ENCODE results near the gene RSPH1.

Gene RSPH1

DNA sequence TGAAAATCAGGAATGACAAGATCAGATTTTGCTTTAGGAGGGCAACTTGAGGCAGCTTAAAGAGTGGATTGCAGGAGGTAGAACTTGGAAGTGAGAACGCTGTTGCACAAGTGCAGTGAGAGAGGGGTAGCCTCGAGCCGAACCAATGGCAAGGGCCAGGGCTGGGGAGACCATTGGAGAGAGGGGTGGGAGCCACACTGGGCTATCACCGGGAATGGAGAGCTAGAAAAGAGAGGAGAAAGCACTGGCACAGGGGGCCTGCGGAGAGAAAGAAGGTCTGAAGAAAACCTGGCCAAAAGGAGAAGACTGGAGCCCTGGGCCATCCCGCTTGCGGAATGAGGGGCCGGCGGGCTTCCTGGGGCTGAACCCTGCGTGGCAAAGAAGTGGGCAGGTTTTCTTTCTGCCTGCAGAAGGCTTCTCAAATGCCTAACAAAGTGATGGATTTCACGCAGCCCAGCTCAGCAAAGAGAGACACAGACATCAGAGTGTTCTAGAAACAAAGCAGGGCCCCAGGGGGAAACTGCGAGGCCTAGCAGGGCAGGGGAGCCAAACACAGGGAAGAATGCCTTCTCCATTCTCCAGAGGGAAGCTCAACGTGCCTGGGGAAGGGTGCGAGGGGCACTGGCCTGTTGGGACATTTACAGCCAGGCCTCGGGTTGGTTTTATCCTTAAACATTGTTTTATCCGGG is 16.5 kb upstream of the RSPH1 start:
- no peak for DNase-seq

GRCh38 chr21:42509244-42509643 is 13.2 kb upstream of the RSPH1 start:
- no peak for DNase-seq

DNA sequence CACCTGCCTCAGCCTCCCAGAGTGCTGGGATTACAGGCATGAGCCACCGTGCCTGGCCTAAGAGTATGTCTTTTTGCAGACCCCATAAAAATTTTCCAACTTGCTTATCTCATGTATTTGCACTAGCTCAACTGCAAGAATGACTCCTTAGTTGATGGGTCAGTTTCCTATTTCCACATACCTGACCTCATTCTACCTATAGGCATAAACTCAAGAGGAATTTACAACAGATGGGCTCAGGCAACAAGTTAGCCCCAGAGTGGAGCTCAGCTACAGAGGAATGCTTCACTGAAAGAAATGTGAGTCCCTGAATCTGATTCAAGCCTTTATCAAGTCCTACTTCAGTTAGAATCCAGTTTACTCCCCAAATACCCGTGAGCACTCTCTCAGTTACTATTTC is 12.3 kb upstream of the RSPH1 start:
- no peak for DNase-seq

GRCh38 chr21:42507418-42507817 is 11.4 kb upstream of the RSPH1 start:
- no peak for DNase-seq

DNA sequence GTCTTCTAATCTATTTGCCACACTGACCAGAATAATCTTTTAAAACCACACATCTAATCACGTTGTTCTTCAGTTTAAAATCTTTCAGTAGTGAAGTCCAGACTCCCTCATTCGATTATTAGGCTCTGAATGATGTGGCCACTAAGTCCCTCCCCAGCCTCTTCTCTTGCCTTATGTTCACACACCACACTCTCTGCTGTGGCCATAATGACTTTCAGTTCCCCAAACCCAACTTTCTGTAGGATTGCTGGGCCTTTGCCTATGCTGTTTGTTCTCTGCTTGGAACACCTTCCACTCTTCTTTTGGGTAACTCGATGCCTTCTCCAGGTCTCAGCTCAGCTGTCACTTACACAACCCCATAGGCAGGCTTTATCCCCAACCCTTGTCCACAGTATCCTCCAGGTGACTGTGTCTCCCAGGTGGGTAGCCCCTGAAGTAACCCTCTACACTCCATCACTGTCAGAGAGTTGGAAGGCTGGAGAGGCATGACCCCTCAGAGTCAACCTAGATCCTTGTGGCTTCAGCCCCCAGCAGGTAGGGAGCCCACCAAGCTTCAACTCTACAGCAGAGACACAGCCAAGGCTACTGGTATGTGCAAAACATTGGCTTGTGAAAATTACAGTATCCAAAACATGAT is 9.2 kb upstream of the RSPH1 start:
- DNase-seq: no peak

DNA sequence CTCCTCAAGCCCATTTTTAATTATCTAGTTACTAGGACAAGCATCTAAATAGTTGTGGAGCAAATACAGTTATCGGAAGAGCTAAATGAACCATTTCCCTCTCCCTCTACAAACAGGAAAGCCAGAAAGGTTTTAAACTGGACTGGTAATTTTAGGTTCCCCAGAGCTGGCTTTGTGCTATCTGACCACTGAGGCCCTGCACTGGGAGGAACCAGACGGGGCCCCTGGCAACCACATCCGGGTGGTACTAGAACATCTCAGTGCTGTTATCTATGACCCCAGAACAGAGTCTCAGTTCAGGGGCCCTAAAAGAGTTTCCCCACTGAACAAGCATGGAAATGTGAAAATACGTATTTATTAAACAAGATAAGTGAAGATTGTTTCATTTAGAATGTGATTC is 7.7 kb upstream of the RSPH1 start:
- DNase-seq: no peak

GRCh38 chr21:42500736-42501135 is 4.7 kb upstream of the RSPH1 start:
- no peak for DNase-seq

DNA sequence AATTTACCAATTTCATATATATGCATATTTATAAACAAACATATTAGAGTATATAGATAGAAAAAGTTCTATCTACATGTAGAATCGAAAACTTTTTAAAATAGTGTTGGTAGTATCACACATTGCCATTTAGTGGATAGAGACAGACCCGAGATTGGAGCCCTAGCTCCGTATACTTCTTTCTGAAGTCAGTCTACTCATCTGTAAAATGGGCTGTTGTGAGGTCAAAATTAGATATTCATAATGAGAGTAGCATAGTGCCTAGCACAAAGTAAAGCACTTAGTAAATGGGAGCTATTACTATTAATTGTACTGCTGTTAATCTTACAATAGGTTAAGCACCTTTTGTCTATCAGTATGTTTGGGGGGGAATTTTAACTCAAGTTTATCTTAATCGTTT is 4.2 kb upstream of the RSPH1 start:
- DNase-seq: no peak

GRCh38 chr21:42499444-42500112 is 3.6 kb upstream of the RSPH1 start:
- DNase-seq: no peak

DNA sequence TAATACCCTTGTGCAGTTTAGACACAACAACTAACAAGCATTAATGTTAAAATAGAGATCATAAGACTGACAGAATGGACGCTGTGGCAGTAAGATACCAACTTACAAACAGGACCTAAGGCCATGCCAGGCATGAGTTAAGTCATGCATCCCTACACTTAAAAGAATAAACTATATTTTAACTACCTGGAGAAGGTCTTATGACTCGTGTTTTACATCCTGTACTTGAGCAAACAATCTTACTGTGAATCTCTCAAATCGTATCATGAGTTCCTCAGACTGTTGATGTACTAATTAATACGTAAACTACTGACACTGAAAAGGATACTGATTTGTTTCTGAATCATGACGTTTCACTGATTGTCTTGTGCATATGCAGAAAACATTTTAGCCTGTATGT is 2.0 kb upstream of the RSPH1 start:
- no peak for DNase-seq

DNA sequence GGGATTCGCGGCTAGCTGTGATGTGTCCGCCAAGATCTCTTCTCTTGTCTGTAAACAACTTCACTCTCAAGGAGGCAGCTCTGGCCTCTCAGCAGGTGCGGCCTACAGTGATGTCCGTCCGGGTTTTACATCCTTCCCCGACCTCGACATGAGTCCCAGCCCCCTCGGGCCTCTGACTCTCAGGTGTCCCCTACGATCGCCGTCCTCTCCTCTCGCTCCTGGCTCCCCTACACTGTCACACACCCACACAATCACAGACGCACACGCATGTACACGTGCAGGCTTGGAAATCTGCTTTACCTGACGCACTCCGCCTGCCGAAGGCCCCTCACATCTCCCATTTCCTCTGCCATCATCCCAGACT is 797 bp upstream of the RSPH1 start:
- no peak for DNase-seq

GRCh38 chr21:42495765-42496119 is 282 bp downstream of the RSPH1 start:
- DNase-seq: no peak

DNA sequence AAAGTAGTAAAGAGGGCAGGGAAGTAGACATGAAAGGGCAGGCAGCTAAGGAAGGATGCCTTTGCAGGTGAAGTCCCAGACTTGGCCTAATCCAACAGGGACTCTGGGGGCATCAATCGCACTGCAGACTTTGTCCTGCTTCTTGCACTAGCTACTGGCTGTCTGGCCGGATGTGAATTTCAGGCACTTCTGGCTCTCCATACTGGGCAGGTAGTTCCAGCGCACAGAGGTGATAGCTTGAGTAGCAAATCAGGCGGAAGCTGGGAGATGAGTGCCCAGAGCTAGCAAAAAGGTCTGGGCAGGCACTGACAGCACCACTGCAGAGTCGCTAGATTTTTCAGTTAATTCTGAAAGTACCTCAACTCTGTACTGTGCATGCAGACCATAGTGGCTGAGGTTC is 997 bp downstream of the RSPH1 start:
- DNase-seq: no peak

DNA sequence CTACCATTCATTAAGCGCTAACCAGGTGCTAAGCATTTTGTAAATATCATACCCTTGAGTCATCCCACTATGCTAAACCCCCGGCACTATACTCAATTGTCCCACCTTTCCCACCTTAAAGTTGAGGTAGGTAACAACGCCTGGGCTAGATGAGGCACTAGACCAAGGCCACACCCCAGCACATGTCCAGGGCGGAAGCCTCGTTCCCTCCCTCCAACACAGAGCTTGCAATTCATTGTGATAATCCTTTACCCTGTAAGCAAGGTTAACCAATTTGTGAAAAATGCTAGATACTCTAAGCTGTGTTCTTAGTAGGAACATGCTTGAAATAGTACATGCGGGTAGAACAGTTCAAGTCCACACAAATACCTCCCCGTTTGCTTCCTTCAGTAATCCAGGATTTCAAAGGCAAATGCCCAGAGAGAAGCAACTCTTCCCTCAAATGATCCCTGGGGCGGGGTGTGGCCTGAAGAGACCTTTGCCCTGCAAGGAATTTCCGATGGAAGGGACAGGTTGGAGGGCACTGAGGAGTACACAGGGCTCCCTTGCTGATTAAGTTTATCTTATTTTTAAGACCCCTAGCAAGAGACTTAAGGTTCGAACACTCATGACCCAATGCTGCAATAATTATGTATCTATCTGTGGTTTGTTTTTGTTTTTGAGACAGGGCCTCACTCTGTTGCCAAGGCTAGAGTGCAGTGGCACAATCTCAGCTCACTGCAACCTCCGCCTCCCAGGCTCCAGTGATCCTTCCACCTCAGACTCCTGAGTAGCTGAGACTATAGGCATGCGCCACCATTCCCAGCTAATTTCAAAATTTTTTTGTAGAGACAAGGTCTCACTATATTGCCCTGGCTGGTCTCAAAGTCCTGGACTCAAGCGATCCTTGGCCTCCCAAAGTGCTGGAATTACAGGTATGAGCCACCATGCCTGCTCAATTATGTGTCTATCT is 2.6 kb downstream of the RSPH1 start:
- no peak for DNase-seq

GRCh38 chr21:42492201-42492600 is 3.8 kb downstream of the RSPH1 start:
- no peak for DNase-seq

DNA sequence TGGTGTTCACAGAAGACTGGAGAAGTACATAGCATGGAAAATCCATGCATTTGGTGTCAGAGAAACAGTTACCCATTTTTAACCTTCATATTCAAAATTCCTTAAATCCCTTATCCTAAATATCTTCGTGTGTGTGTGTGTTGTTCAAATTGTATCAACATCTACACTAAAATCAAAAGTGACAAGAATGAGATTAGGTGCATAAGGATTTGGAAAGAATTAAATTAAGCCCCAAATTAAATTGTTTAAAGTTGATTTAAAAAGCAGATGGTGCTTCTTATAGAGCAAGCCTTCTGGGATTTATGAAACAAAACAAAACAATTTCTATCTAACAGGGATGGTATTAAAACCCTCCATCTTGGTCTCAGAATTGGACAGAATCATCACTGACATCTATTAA is 4.7 kb downstream of the RSPH1 start:
- DNase-seq: no peak

- DNase-seq: no peak
Measured at GRCh38 chr21:42490720-42491119, 5.3 kb downstream of the RSPH1 start.

GRCh38 chr21:42489991-42490390 is 6.0 kb downstream of the RSPH1 start:
- DNase-seq: no peak

- no peak for DNase-seq
Measured at GRCh38 chr21:42489006-42489563, 6.9 kb downstream of the RSPH1 start.

DNA sequence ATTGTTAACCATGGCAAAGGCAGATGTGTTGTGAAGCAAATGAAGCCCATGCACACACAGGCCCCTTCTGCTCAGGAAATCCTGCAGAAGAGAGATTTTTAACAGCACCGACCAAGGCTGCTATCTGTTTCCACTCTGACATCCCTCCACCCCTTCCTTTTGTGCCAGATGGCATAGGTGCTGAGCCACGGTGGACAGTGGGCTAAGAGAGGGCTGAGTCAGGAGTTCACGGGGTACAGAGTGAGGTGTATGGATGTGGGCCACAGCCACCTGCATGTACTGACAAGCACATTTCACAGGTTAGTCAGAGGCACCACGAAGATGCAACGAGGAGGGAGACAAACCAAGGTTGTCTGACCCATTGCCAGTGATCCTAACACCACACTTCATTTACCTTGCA is 9.5 kb downstream of the RSPH1 start:
- no peak for DNase-seq

DNA sequence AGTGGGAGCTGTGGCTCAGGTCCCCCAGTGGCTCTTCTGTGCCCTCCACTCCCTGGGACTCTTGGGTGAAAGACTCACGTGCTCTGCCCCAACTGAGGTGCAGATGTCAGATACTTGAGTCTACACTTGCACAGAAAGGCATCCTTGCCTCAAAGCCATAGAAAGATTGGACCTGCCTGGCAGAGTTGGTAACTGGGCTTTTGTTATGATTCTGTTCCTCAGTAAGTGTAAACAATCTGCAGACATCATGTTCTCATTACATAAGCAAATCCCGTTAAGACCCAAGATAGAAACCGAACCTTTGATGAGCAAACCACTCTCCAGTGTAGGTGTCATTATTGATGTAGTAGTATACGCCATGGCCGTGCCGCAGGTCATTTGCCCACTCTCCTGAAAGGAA is 10.0 kb downstream of the RSPH1 start:
- DNase-seq: no peak

- no peak for DNase-seq
Measured at GRCh38 chr21:42484966-42485365, 11.1 kb downstream of the RSPH1 start.

GRCh38 chr21:42481169-42481568 is 14.9 kb downstream of the RSPH1 start:
- no peak for DNase-seq

Data from NCI-H2081 treated with DMSO at 0.1 percent for 48 hours (cell line).